ENCODE data around the gene CXXC1.

DNA sequence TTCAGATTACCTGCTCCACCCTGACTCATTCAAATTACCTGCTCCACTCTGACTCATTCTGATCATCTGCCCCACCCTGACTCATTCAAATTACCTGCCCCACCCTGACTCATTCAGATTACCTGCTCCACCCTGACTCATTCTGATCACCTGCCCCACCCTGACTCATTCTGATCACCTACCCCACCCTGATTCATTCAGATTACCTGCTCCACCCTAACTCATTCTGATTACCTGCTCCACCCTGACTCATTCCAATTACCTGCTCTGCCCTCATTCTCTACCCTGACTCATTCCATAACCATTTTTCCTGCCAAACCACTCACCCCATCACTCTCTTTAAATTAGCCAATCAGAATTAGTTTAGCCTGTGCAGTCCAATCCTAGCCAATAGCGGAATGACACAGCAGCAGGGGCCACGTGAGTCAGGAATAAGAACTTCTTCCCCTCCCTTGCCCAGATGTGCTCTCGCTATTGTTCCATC lies 47.4 kb downstream of the CXXC1 start:
- TF ChIP-seq, protein P1, sequence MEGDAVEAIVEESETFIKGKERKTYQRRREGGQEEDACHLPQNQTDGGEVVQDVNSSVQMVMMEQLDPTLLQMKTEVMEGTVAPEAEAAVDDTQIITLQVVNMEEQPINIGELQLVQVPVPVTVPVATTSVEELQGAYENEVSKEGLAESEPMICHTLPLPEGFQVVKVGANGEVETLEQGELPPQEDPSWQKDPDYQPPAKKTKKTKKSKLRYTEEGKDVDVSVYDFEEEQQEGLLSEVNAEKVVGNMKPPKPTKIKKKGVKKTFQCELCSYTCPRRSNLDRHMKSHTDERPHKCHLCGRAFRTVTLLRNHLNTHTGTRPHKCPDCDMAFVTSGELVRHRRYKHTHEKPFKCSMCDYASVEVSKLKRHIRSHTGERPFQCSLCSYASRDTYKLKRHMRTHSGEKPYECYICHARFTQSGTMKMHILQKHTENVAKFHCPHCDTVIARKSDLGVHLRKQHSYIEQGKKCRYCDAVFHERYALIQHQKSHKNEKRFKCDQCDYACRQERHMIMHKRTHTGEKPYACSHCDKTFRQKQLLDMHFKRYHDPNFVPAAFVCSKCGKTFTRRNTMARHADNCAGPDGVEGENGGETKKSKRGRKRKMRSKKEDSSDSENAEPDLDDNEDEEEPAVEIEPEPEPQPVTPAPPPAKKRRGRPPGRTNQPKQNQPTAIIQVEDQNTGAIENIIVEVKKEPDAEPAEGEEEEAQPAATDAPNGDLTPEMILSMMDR (conservative IDR thresholded peaks at IDR 0.05): no peak
- no peak for TF ChIP-seq EZH2 (IDR thresholded peaks at IDR 0.05; ENCODE audit: low read depth)

Measured in PC-9 (cell line).